ENCODE results near the gene STXBP6.
"Not testable (repeated sequence)": the region's sequence is repeated elsewhere in the genome, so short reads cannot be mapped to it uniquely, and the experiment has no call there.

The STXBP6 gene

GRCh38 chr14:24849471-24849870, 200.5 kb downstream of the STXBP6 start:
- no peak for DNase-seq

GRCh38 chr14:24848102-24848790, 201.7 kb downstream of the STXBP6 start:
- no peak for DNase-seq

- no peak for DNase-seq
Measured at GRCh38 chr14:24847568-24848095, 202.3 kb downstream of the STXBP6 start.

GRCh38 chr14:24846261-24846660, 203.7 kb downstream of the STXBP6 start:
- DNase-seq: no peak

GRCh38 chr14:24845851-24846250, 204.1 kb downstream of the STXBP6 start:
- DNase-seq: no peak

GRCh38 chr14:24844011-24844410, 205.9 kb downstream of the STXBP6 start:
- DNase-seq: no peak

GRCh38 chr14:24843494-24843893, 206.5 kb downstream of the STXBP6 start:
- no peak for DNase-seq

- DNase-seq: no peak
Measured at GRCh38 chr14:24840204-24840893, 209.6 kb downstream of the STXBP6 start.

GRCh38 chr14:24839617-24840203, 210.2 kb downstream of the STXBP6 start:
- no peak for DNase-seq

GRCh38 chr14:24838945-24839616, 210.9 kb downstream of the STXBP6 start:
- DNase-seq: no peak

- no peak for DNase-seq
Measured at GRCh38 chr14:24837280-24838046, 212.5 kb downstream of the STXBP6 start.

- not testable (repeated sequence) for DNase-seq
Measured at GRCh38 chr14:24836324-24836723, 213.6 kb downstream of the STXBP6 start.

GRCh38 chr14:24834956-24835355, 215.0 kb downstream of the STXBP6 start:
- no peak for DNase-seq

GRCh38 chr14:24833385-24833784, 216.6 kb downstream of the STXBP6 start:
- DNase-seq: no peak

- no peak for DNase-seq
Measured at GRCh38 chr14:24831677-24832076, 218.3 kb downstream of the STXBP6 start.

- no peak for DNase-seq
Measured at GRCh38 chr14:24829862-24830261, 220.1 kb downstream of the STXBP6 start.

GRCh38 chr14:24828486-24828885, 221.5 kb downstream of the STXBP6 start:
- DNase-seq: no peak

- DNase-seq: no peak
Measured at GRCh38 chr14:24826390-24826789, 223.6 kb downstream of the STXBP6 start.

- DNase-seq: no peak
Measured at GRCh38 chr14:24820616-24821015, 229.3 kb downstream of the STXBP6 start.

GRCh38 chr14:24818823-24819341, 231.1 kb downstream of the STXBP6 start:
- DNase-seq: no peak

GRCh38 chr14:24818058-24818822, 231.7 kb downstream of the STXBP6 start:
- DNase-seq: no peak
